PC-9 (cell line): ENCODE measurements around the gene AKAP3. TPM values are rescaled to one million over a fixed set of nuclear protein-coding genes. Genes with fewer than 3 reads are reported as not detected.

Experiments
- BruUV-seq: library from RNA; stranded (reverse); fragments of 400-500 nt; replicated peaks from 2 replicates; lab custom pipeline; 2021; lab: Mats Ljungman, UMichigan
- CTCF ChIA-PET: fragments of 300-600 bp; sonication (Branson Sonifier 250); formaldehyde crosslinking; loops from one replicate; lab custom pipeline; 2022; ENCODE audit warnings: antibody characterized with exemption; lab: Charles Lee
- POLR2A ChIA-PET: fragments of 300-600 bp; sonication (Branson Sonifier 250); formaldehyde crosslinking; loops from one replicate; lab custom pipeline; 2022; ENCODE audit warnings: antibody characterized with exemption; ENCODE audit not compliant: unreplicated experiment; lab: Charles Lee
- DNase-seq, 2 experiments: peaks; one replicate each; pipeline versions ENCODE4 v3.0.0 to v3.0.0-alpha.2; 2015 to 2022; ENCODE audit warnings: mixed read lengths in 1 of 2
- H2AFZ ChIP-seq: fragments of 200-600 bp; sonication (generic); 2 replicates; pipeline ENCODE4 v1.8.1; 2017; ENCODE audit warnings: antibody characterized with exemption
- H3F3A ChIP-seq: fragments of 200-600 bp; sonication (generic); 2 replicates; pipeline ENCODE4 v1.8.1; 2017; ENCODE audit warnings: antibody characterized with exemption, mild to moderate bottlenecking, low read depth; ENCODE audit not compliant: insufficient read depth
- H3K27ac ChIP-seq: fragments of 200-600 bp; sonication (generic); 2 replicates; pipeline ENCODE4 v1.6.1; 2016; ENCODE audit warnings: mixed run types
- H3K27me3 ChIP-seq: fragments of 200-600 bp; sonication (generic); 2 replicates; pipeline ENCODE4 v1.6.1; 2016; ENCODE audit warnings: low read depth, mixed run types; ENCODE audit not compliant: insufficient read depth
- H3K36me3 ChIP-seq: fragments of 200-600 bp; sonication (generic); 2 replicates; pipeline ENCODE4 v1.6.1; 2016; ENCODE audit warnings: low read depth, mixed run types
- H3K4me1 ChIP-seq: fragments of 200-600 bp; sonication (generic); replicated peaks from 2 replicates; pipeline ENCODE4 v1.6.1; 2016; ENCODE audit warnings: mixed run types; ENCODE audit not compliant: insufficient read depth
- H3K4me2 ChIP-seq: fragments of 200-600 bp; sonication (generic); 2 replicates; pipeline ENCODE4 v1.6.1; 2017; ENCODE audit warnings: mixed run types
- H3K4me3 ChIP-seq: fragments of 200-600 bp; sonication (generic); 2 replicates; pipeline ENCODE4 v1.6.1; 2016; ENCODE audit warnings: mixed run types
- H3K79me2 ChIP-seq: fragments of 200-600 bp; sonication (generic); 2 replicates; pipeline ENCODE4 v1.6.1; 2017; ENCODE audit warnings: low read depth, mixed run types
- H3K9me2 ChIP-seq: fragments of 200-600 bp; sonication (generic); 2 replicates; pipeline ENCODE4 v1.8.1; 2017; ENCODE audit warnings: mild to moderate bottlenecking; ENCODE audit not compliant: insufficient read depth
- H3K9me3 ChIP-seq: fragments of 200-600 bp; sonication (generic); 2 replicates; pipeline ENCODE4 v1.8.1; 2016; ENCODE audit warnings: low read depth; ENCODE audit not compliant: insufficient read depth
- H4K20me1 ChIP-seq: fragments of 200-600 bp; sonication (generic); 2 replicates; pipeline ENCODE4 v1.8.1; 2017; ENCODE audit not compliant: insufficient read depth
- EZH2 ChIP-seq: fragments of 200-600 bp; sonication (generic); IDR thresholded peaks from 2 replicates; pipeline ENCODE4 v1.8.0; 2017; ENCODE audit warnings: antibody characterized with exemption, low read depth
- intact Hi-C: fragments of 100-400 bp; cut with micrococcal nuclease; formaldehyde crosslinking; loops from one replicate; pipeline ENCODE4 v1.10.0; 2022; ENCODE audit not compliant: unreplicated experiment
- total RNA-seq: library from RNA; stranded (reverse); gene quantifications from 2 replicates; pipeline ENCODE4 v1.2.3, GENCODE V29; 2021
- TF ChIP-seq, protein P1 (sequence below): fragments of 200-600 bp; sonication (generic); conservative IDR thresholded peaks from 2 replicates; pipeline ENCODE4 v1.6.1; 2017; ENCODE audit warnings: mixed run types, antibody characterized with exemption, mild to moderate bottlenecking, moderate library complexity

Gene AKAP3
- total RNA-seq, 1 experiment from 2014 or later, result 2.1 TPM

GRCh38 chr12:4663971-4664505, 15.2 kb upstream of the AKAP3 start:
- no peaks in the 10 kb centered on the region for H3F3A ChIP-seq
- intact Hi-C loops, result no loop called here
- H3K36me3 ChIP-seq, result peaks cover 51% of the 10 kb centered on the region
- H3K9me2 ChIP-seq, result no peaks in the 10 kb centered on the region
- CTCF ChIA-PET, result interaction anchor here (0.6 kb wide), 1 partner anchor 1459 kb away, joined by 4 read pairs; no protein-coding TSS in a partner anchor
- POLR2A ChIA-PET, result no interaction called here
- no peak overlapping the region for H2AFZ ChIP-seq
- no peaks in the 10 kb centered on the region for H3K27me3 ChIP-seq
- H3K4me2 ChIP-seq, result no peak overlapping the region
- no peak for DNase-seq
- H3K4me3 ChIP-seq, result no peak overlapping the region
- H4K20me1 ChIP-seq, result no peaks in the 10 kb centered on the region
- H3K79me2 ChIP-seq, result no peaks in the 10 kb centered on the region
- no peak overlapping the region for H3K27ac ChIP-seq
- TF ChIP-seq, protein P1, sequence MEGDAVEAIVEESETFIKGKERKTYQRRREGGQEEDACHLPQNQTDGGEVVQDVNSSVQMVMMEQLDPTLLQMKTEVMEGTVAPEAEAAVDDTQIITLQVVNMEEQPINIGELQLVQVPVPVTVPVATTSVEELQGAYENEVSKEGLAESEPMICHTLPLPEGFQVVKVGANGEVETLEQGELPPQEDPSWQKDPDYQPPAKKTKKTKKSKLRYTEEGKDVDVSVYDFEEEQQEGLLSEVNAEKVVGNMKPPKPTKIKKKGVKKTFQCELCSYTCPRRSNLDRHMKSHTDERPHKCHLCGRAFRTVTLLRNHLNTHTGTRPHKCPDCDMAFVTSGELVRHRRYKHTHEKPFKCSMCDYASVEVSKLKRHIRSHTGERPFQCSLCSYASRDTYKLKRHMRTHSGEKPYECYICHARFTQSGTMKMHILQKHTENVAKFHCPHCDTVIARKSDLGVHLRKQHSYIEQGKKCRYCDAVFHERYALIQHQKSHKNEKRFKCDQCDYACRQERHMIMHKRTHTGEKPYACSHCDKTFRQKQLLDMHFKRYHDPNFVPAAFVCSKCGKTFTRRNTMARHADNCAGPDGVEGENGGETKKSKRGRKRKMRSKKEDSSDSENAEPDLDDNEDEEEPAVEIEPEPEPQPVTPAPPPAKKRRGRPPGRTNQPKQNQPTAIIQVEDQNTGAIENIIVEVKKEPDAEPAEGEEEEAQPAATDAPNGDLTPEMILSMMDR, result no peak
- no peak for TF ChIP-seq EZH2
- no peaks in the 10 kb centered on the region for H3K4me1 ChIP-seq
- no peaks in the 10 kb centered on the region for H3K9me3 ChIP-seq
- no TSS peak for BruUV-seq

DNA sequence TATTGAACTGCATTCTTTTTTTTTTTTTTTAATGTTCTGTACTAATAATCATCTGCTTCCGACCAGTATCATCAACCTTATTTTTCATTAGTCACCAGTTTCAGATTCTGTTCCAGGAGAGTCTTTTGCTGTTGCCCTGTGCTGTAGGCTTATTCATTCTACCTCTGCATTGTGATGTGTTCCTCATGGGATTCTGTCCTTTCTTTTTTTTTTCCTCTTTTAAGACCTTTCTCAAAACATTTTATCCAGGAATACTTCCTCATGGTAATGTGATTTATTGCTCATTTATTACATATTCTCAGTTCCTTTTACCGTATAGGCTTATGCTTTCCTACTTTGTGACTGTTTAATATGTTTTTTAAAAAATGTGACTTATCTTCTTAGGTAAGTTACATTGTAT, 4.8 kb upstream of the AKAP3 start:
- Histone ChIP-seq H3K9me2 (no peaks in the 10 kb centered on the region), H3K4me1 (peaks cover 12% of the 10 kb centered on the region), H2AFZ (no peak overlapping the region), H3F3A (no peaks in the 10 kb centered on the region), H4K20me1 (no peaks in the 10 kb centered on the region), H3K4me3 (no peak overlapping the region), H3K27ac (no peak overlapping the region), H3K9me3 (no peaks in the 10 kb centered on the region), H3K27me3 (no peaks in the 10 kb centered on the region), H3K79me2 (peaks cover 33% of the 10 kb centered on the region), H3K4me2 (no peak overlapping the region), H3K36me3 (peaks cover 37% of the 10 kb centered on the region; the same call in 1 of the 2 replicates)
- intact Hi-C loops, result no loop called here
- BruUV-seq, result no TSS peak
- TF ChIP-seq, protein P1, result no peak
- TF ChIP-seq EZH2, result no peak
- ChIA-PET POLR2A (no interaction called here), CTCF (no interaction called here)
- no peak for DNase-seq

GRCh38 chr12:4653257-4653656, 4.4 kb upstream of the AKAP3 start:
- H2AFZ ChIP-seq, result no peak overlapping the region
- no peaks in the 10 kb centered on the region for H3K27me3 ChIP-seq
- TF ChIP-seq EZH2, result no peak
- TF ChIP-seq, protein P1, result no peak
- ChIA-PET CTCF (no interaction called here), POLR2A (no interaction called here)
- H3K9me2 ChIP-seq, result no peaks in the 10 kb centered on the region
- intact Hi-C loops, result no loop called here
- no peaks in the 10 kb centered on the region for H3K9me3 ChIP-seq
- no peak overlapping the region for H3K4me2 ChIP-seq
- peaks cover 35% of the 10 kb centered on the region; the same call in 1 of the 2 replicates for H3K36me3 ChIP-seq
- no peak for DNase-seq
- H3K4me1 ChIP-seq, result peaks cover 12% of the 10 kb centered on the region
- no peaks in the 10 kb centered on the region for H4K20me1 ChIP-seq
- H3K4me3 ChIP-seq, result no peak overlapping the region
- no peak overlapping the region for H3K27ac ChIP-seq
- H3F3A ChIP-seq, result no peaks in the 10 kb centered on the region
- no TSS peak for BruUV-seq
- peaks cover 33% of the 10 kb centered on the region for H3K79me2 ChIP-seq
